DND-41 (cell line): ENCODE results near the gene GALNTL6.

Experiments
- CTCF ChIP-seq: IDR thresholded peaks from 2 replicates; pipeline ENCODE4 v1.5.1; 2012; ENCODE audit warnings: borderline replicate concordance, low read length, moderate library complexity, mild to moderate bottlenecking; ENCODE audit not compliant: poor library complexity, severe bottlenecking; ENCODE audit errors: extremely low read depth
- EZH2 ChIP-seq: IDR thresholded peaks from 3 replicates; pipeline ENCODE4 v1.6.1; 2012; ENCODE audit warnings: borderline replicate concordance, low read depth, mild to moderate bottlenecking, moderate library complexity, low read length, inconsistent platforms; ENCODE audit not compliant: severe bottlenecking

- no peak for TF ChIP-seq EZH2
- TF ChIP-seq CTCF: no peak
These were observed 1172.3 kb downstream of the GALNTL6 start for GRCh38 chr4:172985552-172985951.
